GM23338 (cell line): ENCODE results near the gene CD109. TPM values are rescaled to one million over a fixed set of nuclear protein-coding genes. Genes with fewer than 3 reads are reported as not detected.

ENCODE experiments used
- ATAC-seq: fragments of 200-7000 bp; cut with Tn5 transposase; 3 replicates; pipeline ENCODE4 v1.9.1; 2020
- DNase-seq: peaks from one replicate; pipeline ENCODE4 v3.0.0-alpha.2; 2015; ENCODE audit warnings: low spot score
- H2AFZ ChIP-seq: fragments of 200-600 bp; sonication (generic); 2 replicates; pipeline ENCODE4 v1.8.0; 2016; ENCODE audit warnings: antibody characterized with exemption, mild to moderate bottlenecking, moderate library complexity
- H3F3A ChIP-seq: fragments of 200-600 bp; sonication (generic); replicated peaks from 2 replicates; pipeline ENCODE4 v1.8.0; 2017; ENCODE audit warnings: antibody characterized with exemption, mixed run types, low read depth
- H3K27ac ChIP-seq: fragments of 200-600 bp; sonication (generic); 2 replicates; pipeline ENCODE4 v1.6.1; 2016; ENCODE audit warnings: low read depth
- H3K27me3 ChIP-seq: fragments of 200-600 bp; sonication (generic); 2 replicates; pipeline ENCODE4 v1.8.0; 2016; ENCODE audit warnings: mild to moderate bottlenecking, mixed run types, moderate library complexity; ENCODE audit not compliant: insufficient read depth
- H3K36me3 ChIP-seq: fragments of 200-600 bp; sonication (generic); 2 replicates; pipeline ENCODE4 v1.8.0; 2016; ENCODE audit warnings: mild to moderate bottlenecking; ENCODE audit not compliant: insufficient read depth
- H3K4me1 ChIP-seq: fragments of 200-600 bp; sonication (generic); 2 replicates; pipeline ENCODE4 v1.8.0; 2016; ENCODE audit warnings: mild to moderate bottlenecking, moderate library complexity; ENCODE audit not compliant: insufficient read depth
- H3K4me2 ChIP-seq: fragments of 200-600 bp; sonication (generic); 2 replicates; pipeline ENCODE4 v1.7.1; 2017; ENCODE audit warnings: mixed run types
- H3K4me3 ChIP-seq: fragments of 200-600 bp; sonication (generic); 2 replicates; pipeline ENCODE4 v1.6.1; 2016; ENCODE audit warnings: mixed run types
- H3K79me2 ChIP-seq: fragments of 200-600 bp; sonication (generic); replicated peaks from 2 replicates; pipeline ENCODE4 v1.8.0; 2017; ENCODE audit warnings: mild to moderate bottlenecking; ENCODE audit not compliant: insufficient read depth
- H3K9me2 ChIP-seq: fragments of 200-600 bp; sonication (generic); 2 replicates; pipeline ENCODE4 v1.8.0; 2017; ENCODE audit not compliant: insufficient read depth
- H4K20me1 ChIP-seq: fragments of 200-600 bp; sonication (generic); replicated peaks from 2 replicates; pipeline ENCODE4 v1.8.0; 2017; ENCODE audit warnings: mild to moderate bottlenecking; ENCODE audit not compliant: insufficient read depth
- H3K27ac Mint-ChIP-seq: 2 replicates; pipeline ENCODE4 v1.8.0; 2020; ENCODE audit warnings: inconsistent platforms, mild to moderate bottlenecking, moderate library complexity, mixed read lengths
- H3K27me3 Mint-ChIP-seq: 3 replicates; pipeline ENCODE4 v1.8.0; 2022; ENCODE audit warnings: low read depth, mild to moderate bottlenecking, moderate library complexity, mixed read lengths, inconsistent platforms; ENCODE audit not compliant: insufficient read depth, poor library complexity
- H3K36me3 Mint-ChIP-seq: 3 replicates; pipeline ENCODE4 v1.8.0; 2021; ENCODE audit warnings: low read depth, mild to moderate bottlenecking, inconsistent platforms, moderate library complexity, mixed read lengths
- H3K4me1 Mint-ChIP-seq: 3 replicates; pipeline ENCODE4 v1.8.0; 2020; ENCODE audit warnings: mild to moderate bottlenecking, inconsistent platforms, mixed read lengths
- H3K4me3 Mint-ChIP-seq: 3 replicates; pipeline ENCODE4 v1.8.0; 2021; ENCODE audit warnings: moderate library complexity, mild to moderate bottlenecking, inconsistent platforms, mixed read lengths
- H3K9me3 Mint-ChIP-seq: 3 replicates; pipeline ENCODE4 v1.8.0; 2020; ENCODE audit warnings: moderate library complexity, mild to moderate bottlenecking, inconsistent platforms, mixed read lengths
- CREB1 ChIP-seq: fragments of 250-450 bp; sonication (Bioruptor Pico); IDR thresholded peaks from 2 replicates; pipeline ENCODE4 v1.5.0; 2020; ENCODE audit warnings: low read depth, mild to moderate bottlenecking, moderate library complexity
- CTCF ChIP-seq, 2 experiments: fragments of 200-600 bp in 1 of 2; sonication (generic) in 1 of 2; conservative IDR thresholded peaks; 2 replicates each; pipeline versions ENCODE4 v1.5.1 to v1.6.1; 2016 to 2017; ENCODE audit warnings: antibody characterized with exemption in 2 of 2, low read depth in 2 of 2, mild to moderate bottlenecking in 2 of 2, moderate library complexity in 1 of 2
- ETS1 ChIP-seq: IDR thresholded peaks from 2 replicates; pipeline ENCODE4 v1.6.1; 2016; ENCODE audit warnings: antibody characterized with exemption
- EZH2 ChIP-seq: fragments of 200-600 bp; sonication (generic); IDR thresholded peaks from one replicate; pipeline ENCODE4 v1.8.0; 2017; ENCODE audit warnings: antibody characterized with exemption, mild to moderate bottlenecking, low read depth; ENCODE audit not compliant: unreplicated experiment
- EZH2phosphoT487 ChIP-seq: fragments of 200-600 bp; sonication (generic); IDR thresholded peaks from one replicate; pipeline ENCODE4 v1.8.1; 2018; ENCODE audit warnings: antibody characterized with exemption; ENCODE audit not compliant: unreplicated experiment
- JUNB ChIP-seq: IDR thresholded peaks from one replicate; pipeline ENCODE4 v1.6.1; 2016; ENCODE audit warnings: antibody characterized with exemption; ENCODE audit not compliant: unreplicated experiment
- NANOG ChIP-seq: IDR thresholded peaks from 2 replicates; pipeline ENCODE4 v1.6.1; 2016; ENCODE audit warnings: antibody characterized with exemption, borderline replicate concordance
- POLR2AphosphoS5 ChIP-seq: IDR thresholded peaks from 2 replicates; pipeline ENCODE4 v1.6.1; 2016; ENCODE audit warnings: antibody characterized with exemption, low read depth
- REST ChIP-seq: IDR thresholded peaks from one replicate; pipeline ENCODE4 v1.6.1; 2018; ENCODE audit warnings: antibody characterized with exemption; ENCODE audit not compliant: unreplicated experiment
- STAT1 ChIP-seq: IDR thresholded peaks from one replicate; pipeline ENCODE4 v1.6.1; 2016; ENCODE audit warnings: antibody characterized with exemption; ENCODE audit not compliant: unreplicated experiment
- ZNF114 ChIP-seq: fragments of 250-450 bp; sonication (Bioruptor Pico); IDR thresholded peaks from 2 replicates; pipeline ENCODE4 v1.5.0; 2020; ENCODE audit warnings: mild to moderate bottlenecking, moderate library complexity
- ZNF331 ChIP-seq: fragments of 250-450 bp; sonication (Bioruptor Pico); IDR thresholded peaks from 2 replicates; pipeline ENCODE4 v1.5.0; 2020; ENCODE audit warnings: low read depth, mild to moderate bottlenecking, moderate library complexity
- ZNF462 ChIP-seq: fragments of 250-450 bp; sonication (Bioruptor Pico); IDR thresholded peaks from 2 replicates; pipeline ENCODE4 v1.5.0; 2020; ENCODE audit warnings: mild to moderate bottlenecking, moderate library complexity
- polyA plus RNA-seq: library from polyadenylated mRNA; unstranded; fragments of >200 nt; fragmentation: Nextera tagmentation; extraction: Ambion mirVana; gene quantifications from 2 replicates; pipeline ENCODE4 v1.2.1, GENCODE V29; 2016
- total RNA-seq: library from RNA; depleted of rRNA; stranded (reverse); fragments of >200 nt; shearing (Covaris generic); gene quantifications from 2 replicates; pipeline ENCODE4 v1.2.3, GENCODE V29; 2014

The CD109 gene
- total and polyA plus RNA-seq, 2 experiments from 2014 or later, result 1.1 to 5.3 TPM

- Mint-ChIP-seq H3K9me3 (no peaks in the 10 kb centered on the region), H3K27me3 (no peaks in the 10 kb centered on the region), H3K4me3 (no peak overlapping the region), H3K4me1 (no peaks in the 10 kb centered on the region), H3K36me3 (no peaks in the 10 kb centered on the region), H3K27ac (no peak overlapping the region)
- no peaks in the 10 kb centered on the region for H3K9me2 ChIP-seq
- H3K27ac ChIP-seq, result no peak overlapping the region
- no peak overlapping the region for H3K4me3 ChIP-seq
- ATAC-seq, result no peak
- H3K4me1 ChIP-seq, result peaks cover 3% of the 10 kb centered on the region; the same call in 1 of the 2 replicates
- TF ChIP-seq NANOG, result no peak
- TF ChIP-seq CREB1 (CRISPR knock-in tag), result no peak
- TF ChIP-seq ETS1, result no peak
- TF ChIP-seq REST, result no peak
- TF ChIP-seq EZH2, result no peak
- no peak for TF ChIP-seq EZH2phosphoT487
- TF ChIP-seq CTCF (conservative IDR thresholded peaks at IDR 0.05; ENCODE audit: low read depth in 2 of 2), result no peak
- no peak for TF ChIP-seq JUNB
- no peak for TF ChIP-seq POLR2AphosphoS5
- no peak for TF ChIP-seq ZNF331 (CRISPR knock-in tag)
- TF ChIP-seq ZNF114 (CRISPR knock-in tag), result no peak
- TF ChIP-seq ZNF462 (CRISPR knock-in tag), result no peak
- no peak for TF ChIP-seq STAT1
- no peaks in the 10 kb centered on the region for H3F3A ChIP-seq
- no peaks in the 10 kb centered on the region for H4K20me1 ChIP-seq
- no peak overlapping the region for H3K4me2 ChIP-seq
- DNase-seq, result no peak
- H3K27me3 ChIP-seq, result no peaks in the 10 kb centered on the region
- no peak overlapping the region for H2AFZ ChIP-seq
- H3K36me3 ChIP-seq, result no peaks in the 10 kb centered on the region
- no peaks in the 10 kb centered on the region for H3K79me2 ChIP-seq
Measured at GRCh38 chr6:73766040-73766439, 70.0 kb downstream of the CD109 start.
